Umbilical cord (tissue), 2 donors: ENCODE measurements around the gene PRPF8. TPM values are rescaled to one million over a fixed set of nuclear protein-coding genes. Genes with fewer than 3 reads are reported as not detected.
A peak's percentile ranks its signal among the peaks of the same experiment; 100 is the strongest.
"Not testable (repeated sequence)": the region's sequence is repeated elsewhere in the genome, so short reads cannot be mapped to it uniquely, and the experiment has no call there.

Source experiments
- DNase-seq: peaks from one replicate; pipeline ENCODE4 v3.0.0-alpha.2; 2015; ENCODE audit warnings: low spot score
- total RNA-seq: library from RNA; depleted of rRNA; stranded (reverse); fragments of >200 nt; gene quantifications from one replicate; pipeline ENCODE4 v1.2.3, GENCODE V29; 2014; ENCODE audit warnings: low replicate concordance; ENCODE audit not compliant: insufficient read depth

Gene PRPF8
- total RNA-seq, 1 donor from 2014 or later: 87.6 TPM

DNA sequence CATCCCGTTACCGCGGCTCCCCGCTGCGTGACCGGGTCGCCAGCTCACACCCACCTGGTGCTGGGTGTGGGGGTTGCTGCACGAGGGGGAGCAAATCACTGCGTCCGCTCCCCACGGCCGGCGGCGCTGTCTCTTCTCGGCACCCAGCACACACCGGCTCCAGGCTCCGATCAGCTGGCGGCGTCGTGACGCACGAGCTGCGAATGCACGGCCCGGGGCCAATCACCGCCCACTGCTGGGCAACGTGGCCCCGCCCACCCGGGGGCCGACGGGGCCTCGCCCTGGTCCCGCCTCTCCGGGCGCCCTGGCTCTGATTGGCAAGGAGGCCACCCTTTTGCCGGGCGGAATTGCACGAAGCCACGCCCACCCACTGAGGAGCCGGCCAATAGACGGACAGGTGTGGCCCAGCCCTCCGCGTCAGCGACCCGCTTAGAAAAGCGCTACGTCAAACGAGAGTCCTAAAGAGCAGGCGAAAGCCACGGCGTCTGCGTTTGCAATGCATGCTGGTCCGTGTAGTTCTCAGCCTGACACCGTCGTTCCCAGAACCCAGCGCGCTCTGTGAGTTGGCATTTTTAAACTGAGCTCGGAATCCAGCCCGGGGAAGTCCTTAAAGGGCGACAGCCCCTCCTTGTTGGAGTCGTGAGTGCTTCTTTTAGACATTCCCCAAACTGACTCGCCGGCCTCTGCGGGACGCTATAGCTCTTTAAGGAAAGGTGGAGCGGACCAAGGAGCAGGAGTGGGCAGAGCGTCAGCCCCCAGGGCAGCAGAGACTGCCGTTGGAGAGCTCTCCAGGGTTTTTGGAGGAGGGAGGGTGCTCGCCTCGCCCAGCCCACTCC lies 31.6 kb upstream of the PRPF8 start:
- DNase-seq: peak; percentile 100

DNA sequence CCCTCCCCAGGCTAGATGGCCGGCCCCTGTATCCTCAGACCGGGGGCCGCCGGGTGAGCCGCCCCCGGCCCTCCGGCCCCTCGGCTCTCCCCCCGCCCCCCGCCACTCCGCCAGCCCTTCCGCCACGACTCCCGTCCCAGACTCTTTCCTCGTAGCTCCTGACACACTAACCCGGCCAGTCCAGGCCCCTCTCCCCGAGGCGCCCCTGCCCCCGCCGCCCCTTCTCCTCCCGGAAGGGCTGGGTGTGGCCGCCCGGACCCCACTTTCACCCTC lies 31.1 kb upstream of the PRPF8 start:
- no peak for DNase-seq

DNA sequence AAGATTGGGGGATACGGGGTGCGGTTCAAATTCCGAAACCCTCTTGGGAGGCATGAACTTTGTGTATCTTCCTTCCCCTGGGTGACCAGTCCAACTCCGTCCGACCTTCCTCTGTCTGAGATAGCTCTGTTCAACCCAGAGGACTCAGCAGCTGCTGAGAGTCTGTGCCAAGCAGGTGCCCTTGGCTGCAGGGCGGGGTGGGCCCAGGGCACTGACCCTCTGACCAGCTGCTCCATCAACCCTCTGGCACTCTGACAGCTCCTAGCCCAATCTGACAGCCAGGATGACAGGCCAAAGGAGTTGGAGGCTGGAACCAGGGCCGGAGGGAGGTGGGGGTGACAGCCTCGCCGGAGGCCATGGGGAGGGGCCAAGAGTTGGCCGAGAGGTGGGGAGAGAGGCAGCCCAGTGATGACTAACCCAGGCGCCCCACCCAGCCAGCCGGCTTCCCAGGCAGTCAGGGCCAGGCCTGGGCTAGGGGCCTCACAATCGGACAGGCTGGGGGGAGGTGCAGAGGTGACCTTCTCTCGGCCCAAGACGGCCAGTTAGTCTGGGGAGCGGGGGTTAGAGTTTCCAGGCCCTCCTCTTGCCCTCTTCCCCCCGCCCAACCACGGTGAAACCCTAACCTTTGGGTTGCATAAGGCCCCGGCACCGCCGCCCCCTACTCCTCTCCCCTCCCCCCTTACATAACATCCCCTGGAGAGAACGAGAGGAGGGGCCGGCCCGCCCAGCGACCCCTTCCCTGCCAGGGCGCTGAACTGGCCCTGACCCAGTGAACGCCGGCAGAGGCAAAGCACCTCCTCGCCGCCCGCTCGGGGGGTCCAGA lies 30.5 kb upstream of the PRPF8 start:
- DNase-seq: peak; percentile 92

DNA sequence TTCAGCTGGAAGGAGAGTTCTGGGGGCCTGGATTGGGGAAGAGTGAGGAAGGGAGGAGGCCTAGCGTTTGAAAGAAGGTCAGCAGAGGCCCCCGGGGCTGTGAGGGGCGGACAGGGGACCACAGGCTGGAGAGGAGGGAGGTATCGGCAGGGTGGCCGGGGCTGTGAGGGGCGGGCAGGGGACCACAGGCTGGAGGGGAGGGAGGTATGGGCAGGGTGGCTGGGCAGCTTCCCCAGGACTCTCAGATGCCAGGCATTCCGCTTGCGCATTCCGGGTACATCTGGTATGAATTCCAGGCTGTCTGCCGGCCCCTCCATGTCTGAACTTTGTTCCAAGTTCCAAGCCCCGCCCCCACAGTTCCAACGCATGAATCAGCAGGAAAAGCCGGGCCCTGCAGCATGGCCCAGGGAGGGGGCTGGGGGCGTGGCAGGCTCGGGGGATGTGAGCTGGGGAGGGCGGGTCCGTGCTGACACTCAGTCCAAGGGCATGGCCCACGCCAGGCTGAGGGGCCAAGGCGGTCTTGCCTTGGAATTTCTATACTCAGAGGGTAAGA lies 29.8 kb upstream of the PRPF8 start:
- DNase-seq: peak; percentile 99

DNA sequence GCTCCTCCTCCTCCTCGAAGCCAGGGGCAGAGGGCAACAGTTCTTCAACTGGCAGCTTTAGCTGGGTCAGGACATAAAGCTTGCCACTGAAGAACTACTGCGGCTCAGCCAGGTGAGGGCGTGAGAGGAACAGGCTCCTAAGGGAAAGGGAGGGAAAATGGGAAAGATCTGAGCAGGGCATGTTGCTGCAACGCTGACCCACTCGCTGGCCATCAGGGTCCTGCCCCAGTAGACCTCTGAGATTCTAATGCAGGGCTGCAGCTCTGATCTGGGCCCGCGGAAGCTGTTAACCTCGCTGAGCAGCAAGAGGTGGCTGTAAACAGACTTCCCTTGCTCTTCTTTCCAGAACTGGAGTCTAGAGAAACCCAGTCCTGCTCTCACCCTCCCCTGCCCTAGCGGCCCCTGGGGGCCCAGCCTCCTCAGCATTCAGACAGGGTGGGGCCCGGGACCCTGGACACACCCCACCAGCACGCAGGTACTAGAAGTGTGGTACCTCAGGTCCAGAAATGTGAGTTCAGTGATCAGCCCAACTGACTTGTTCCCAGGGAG lies 29.3 kb upstream of the PRPF8 start:
- DNase-seq: peak; percentile 51

DNA sequence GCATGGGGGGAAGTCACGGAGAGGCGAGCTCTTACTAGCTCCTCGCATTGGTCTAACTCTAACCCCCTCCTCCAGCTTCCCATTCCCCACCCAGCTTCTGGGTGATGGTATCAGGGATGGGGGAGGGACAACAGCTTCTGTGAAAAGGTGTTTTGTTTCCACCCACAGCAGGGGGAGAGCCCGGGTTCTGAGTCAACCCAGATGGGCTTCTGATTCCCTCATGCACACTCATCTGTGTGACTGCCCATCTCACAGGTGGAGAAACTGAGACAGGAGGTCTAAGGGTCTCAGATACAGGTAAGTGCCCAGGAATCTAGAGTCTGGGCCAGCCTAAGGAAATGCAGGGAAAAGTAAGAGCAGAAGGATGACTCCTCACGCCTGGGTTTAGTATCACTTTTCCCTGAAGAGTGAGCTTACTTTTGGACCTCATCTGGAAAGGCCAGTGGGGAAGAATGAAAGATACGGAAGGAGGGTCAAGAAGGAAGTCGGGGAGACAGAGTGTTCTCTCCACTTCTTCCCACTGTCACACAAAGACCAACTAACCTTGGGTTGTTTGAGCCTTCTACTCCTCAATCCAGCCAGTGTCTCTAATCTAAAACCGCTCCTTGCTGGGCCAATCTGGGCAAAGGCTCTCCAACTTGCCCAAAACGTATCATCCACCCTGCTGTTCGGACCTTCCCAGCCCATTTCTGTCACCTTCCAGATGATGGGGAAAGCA lies 28.7 kb upstream of the PRPF8 start:
- DNase-seq: no peak

DNA sequence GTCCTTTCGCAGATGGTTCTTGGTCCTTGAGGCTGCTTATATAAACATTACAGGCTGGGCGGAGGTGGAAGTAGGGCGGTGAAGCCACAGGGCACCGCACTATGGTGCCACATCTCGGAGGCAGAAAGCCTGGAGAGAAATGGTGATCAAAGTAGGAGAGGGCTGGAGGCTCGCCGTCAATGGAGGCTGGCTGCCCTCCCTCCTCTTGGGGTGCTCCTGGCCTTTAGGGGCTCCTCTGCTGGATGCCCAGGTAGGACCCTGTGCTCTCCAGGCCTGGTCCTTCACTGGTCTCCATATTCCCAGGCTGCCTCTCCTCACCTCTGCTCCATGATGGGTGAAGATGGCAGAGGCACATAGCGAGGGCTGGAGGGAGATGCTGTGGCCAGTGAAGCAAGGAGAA lies 27.6 kb upstream of the PRPF8 start:
- DNase-seq: no peak

DNA sequence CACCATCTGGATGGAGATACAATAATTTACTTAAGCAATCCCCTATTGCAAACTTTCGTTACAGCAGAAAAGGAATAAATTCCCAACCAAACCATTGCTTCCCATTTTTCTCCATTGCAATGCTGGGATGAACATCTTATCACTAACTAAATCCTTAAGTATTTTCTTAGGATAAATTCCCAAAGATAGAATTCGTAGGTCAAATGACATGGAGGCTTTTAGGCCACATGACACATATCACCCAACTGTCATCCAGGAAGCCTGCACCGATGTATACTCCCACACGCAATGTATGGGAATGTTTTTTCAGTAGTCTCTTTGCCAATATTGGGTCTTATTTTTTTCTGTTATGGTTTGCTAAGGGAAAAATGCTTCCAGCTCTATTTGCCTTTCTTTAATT lies 27.1 kb upstream of the PRPF8 start:
- no peak for DNase-seq

DNA sequence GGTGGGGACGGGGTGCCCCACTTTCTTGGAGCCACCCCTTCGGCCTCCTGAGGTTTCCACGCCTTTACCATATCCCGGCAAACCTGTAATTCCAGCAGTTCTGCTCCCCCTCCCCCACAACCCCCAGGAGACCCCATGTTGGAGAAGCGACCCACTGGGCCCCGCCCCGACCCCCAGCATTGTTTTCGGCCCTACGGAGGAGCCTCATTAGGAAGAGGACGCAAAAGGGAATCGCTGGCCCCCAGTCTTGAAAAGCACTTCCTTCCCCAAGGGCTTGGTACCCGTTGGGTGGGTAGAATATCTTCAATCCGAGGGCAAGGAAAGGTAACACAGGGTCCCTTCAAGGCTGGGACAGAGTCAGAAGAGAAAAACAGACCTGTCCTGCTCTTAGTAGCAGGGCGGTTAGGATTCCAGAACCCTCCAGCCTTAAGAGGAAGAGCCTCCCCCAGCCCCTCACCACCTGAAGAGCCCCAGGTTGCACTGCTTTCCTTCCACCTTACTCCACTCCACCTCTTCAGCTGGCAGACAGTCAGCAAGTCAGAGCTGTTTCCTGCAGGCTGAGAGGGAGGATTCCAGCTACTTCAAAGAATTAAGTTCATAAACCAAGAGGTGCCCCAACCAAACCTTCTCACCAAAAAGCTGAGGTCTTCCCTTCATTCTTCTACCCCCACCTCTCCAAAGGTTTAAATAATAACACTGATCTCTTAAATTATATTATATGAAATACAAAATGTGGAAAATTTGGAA lies 26.3 kb upstream of the PRPF8 start:
- DNase-seq: no peak

DNA sequence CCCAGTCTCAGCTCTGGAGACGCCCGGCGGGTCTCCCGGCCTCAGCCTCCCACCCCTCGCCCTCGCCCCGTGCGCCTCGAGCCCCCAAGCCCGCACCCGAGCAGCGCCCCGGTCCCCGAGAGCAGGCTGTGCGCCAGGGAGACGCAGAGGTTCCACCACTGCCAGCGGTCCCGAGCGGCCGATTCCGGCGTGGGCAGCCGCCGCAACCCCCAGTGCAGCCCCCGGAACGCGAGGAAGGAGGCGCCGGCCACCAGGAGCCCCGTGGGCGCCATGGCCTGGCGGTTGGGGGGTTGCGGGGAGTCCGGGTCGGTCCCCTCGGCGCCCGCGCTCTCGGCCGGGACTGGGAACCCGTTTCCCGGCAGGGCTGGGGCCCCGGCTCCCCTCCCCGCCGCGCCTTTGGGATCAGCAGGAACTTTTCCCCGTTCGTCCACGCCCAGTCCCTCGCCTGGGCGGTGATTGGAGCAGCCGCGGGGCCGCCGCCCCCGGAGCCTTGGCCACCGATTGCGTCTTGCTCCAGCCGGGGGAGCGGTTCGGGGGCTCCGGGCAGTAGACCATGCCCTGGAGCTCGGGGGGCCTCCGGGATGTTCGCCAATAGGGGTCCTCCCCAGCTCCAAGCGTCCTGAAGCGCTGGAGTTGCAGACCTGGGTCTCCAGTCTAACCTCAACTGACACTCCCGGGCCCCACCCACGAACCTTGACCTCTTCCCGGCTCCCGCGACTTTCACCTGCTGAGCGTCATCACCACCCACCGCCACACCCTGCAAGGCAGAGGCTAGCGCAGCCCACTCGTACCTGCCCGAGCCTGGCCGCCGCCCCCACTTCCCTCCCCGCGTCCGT lies 25.5 kb upstream of the PRPF8 start, which contains the start of gene TLCD2:
TLCD2 (minus strand) TSS at position 407 of the 836 bp plus-strand sequence; CDS start at position 272, 135 bp downstream.
- peak; percentile 85 for DNase-seq

DNA sequence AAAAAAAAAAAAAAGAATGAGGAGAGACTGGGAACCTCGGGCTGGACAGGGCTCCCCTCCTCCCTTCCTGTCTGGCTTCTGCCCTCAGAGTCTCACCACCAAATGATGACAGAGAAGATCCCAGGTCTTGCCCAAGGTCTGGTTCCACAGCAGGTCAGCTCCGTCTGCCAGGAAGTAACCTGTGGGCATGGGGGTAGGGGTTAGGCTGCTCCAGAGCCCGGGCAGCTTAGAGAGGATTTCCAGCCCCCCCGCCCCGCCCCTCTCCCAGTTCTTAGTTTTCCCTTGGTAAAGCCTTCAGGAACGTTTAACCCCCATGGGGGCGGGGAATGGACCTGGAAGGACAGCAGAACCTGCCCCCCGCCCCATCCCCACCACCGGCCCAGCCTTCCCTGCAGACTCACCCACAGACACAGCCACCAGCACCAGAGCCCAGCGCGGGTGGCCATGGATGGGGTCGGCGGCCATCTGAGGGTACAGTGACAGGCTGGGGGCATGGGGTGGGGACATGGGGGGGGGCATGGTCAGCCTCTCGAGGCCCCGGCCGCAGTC lies 24.8 kb upstream of the PRPF8 start:
- DNase-seq: no peak

DNA sequence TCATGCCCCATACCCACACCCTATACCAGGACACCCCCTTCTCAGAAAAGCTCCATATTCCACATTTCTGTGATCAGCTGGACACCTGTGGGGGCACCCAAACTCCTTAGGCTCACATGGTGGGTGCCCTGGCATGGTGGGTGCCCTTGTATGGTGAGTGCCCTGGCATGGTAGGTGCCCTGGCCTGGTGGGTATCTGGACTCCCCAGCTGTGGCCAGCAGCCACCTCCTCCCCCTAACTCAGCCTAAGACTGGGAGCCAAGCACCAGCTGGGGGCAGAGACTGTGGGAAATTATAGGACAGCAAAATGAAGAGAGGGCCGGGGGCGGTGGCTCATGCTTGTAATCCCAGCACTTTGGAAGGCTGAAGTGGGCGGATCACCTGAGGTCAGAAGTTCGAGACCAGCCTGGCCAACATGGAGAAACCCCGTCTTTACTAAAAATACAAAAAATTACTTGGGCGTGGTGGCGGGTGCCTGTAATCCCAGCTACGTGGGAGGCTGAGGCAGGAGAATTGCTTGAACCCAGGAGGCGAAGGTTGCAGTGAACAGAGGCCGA lies 24.2 kb upstream of the PRPF8 start:
- not testable (repeated sequence) for DNase-seq

DNA sequence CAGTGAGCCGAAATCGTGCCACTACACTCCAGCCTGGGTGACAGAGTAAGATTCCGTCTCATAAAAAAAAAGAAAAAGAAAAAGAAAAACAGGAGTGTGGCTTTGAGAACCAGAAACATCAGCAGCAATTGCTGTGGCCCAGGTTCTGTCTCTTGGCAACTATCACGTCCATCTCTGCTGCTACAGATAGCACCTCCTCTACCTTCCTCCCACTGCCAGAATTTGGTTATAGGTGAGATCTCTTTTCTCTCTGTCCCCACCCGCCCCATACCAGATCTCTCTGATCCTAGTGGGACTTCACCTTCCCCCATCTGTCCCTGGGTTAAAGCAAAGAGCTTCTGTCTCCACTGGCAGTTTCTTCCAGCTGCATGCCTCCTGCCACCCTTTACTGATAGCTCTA lies 22.4 kb upstream of the PRPF8 start:
- no peak for DNase-seq

DNA sequence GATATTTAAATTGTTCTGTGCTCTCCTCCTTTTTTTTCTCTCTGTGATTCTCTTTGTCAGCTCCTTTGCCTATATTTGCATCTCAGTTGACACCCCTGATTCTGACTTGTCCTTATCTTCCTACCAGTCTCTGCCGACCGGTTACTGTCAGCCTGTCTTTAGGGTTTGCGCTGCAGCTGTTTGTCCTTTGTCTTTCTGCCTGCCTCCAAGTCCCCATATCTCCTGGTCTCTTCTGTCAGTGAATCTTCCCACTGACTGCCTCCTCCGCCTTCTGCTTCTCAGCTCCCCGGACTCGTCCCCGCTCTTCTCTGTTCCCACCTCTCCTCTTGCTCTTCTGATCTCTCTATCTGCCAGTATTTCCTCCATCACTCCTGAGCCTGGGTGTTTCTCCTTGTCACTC lies 20.3 kb upstream of the PRPF8 start:
- DNase-seq: no peak

DNA sequence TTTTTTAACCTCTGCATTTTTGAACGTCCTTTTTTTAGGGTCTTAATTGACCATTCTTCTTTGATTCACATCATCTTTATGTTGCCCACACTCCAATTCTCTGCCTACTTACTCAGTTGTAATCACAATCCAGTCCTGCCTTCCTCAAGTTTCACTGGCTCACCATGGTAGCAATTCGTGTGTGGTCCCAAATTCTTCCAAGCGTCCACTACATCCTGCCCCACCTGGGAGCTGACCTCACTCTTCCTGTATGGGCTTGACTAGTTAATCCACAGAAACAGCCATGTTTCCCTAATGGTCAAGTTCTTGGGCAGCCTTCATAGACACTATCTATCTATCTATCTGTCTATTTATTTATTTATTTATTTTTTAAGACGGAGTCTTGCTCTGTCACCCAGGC lies 18.4 kb upstream of the PRPF8 start:
- DNase-seq: no peak

DNA sequence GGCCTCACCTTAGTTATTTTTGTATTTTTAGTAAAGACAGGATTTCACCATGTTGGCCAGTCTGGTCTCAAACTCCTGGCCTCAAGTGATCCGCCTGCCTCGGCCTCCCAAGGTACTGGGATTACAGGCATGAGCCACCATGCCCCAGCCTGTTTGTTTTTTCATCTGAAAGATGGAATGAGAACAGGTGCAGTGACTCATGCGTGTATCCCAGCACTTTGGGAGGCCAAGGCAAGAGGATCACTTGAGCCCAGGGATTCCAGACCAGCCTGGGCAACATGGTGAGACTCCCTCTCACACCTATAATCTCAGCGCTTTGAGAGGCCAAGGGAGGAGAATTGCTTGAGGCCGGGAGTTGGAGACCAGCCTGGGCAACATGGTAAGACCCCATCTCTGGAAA lies 15.2 kb upstream of the PRPF8 start:
- not testable (repeated sequence) for DNase-seq

DNA sequence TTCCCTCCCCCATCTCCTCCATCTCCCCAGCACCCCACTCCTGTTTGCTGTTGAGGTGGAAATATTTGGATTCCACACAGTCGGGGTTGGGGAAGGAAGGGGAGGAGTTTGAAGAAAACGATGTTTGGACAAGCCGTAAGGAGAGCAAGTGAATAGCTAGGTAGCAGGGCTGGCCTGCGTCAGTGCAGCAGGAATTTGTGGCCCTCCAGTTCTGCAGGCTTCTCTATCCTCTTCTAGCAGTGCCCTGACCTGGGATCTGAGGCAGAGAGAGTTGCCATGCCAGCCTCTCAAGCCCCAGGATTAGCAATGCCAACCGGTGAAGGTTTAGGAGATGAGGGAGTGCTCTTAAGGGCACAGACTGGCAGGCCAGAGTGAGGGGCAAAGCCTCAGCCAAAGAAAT lies 13.0 kb upstream of the PRPF8 start:
- DNase-seq: no peak

DNA sequence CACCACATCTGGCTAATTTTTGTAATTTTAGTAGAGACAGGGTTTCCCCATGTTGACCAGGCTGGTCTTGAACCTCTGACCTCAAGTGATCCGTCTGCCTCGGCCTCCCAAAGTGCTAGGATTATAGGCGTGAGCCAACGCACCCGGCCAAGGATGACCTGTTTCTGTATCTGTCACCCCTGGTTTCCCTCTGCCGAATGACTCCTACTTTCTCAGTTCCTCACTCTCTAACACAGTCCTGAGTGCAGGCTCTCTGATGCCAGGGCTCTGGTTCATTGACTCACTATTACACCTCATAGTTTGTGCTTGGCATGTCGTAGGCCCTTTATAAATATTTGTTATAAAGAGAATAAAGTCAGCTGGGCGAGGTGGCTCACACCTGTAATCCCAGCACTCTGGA lies 10.7 kb upstream of the PRPF8 start:
- no peak for DNase-seq

DNA sequence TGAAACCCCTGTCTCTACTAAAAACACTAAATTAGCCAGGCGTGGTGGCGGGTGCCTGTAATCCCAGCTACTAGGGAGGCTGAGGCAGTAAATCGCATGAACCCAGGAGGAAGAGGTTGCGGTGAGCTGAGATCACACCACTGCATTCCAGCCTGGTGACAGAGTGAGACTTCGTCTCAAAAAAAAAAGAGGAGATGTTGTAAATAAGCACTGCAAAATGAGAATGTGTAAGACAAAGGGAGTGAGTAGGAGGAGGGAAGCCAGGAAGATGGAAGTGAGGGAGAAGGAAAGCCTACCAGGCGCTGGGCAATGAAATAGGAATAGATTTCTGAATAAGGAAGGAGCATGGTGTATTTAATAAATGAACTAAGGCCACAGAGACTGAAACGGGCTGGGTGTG lies 8.7 kb upstream of the PRPF8 start:
- DNase-seq: no peak
